Inferior parietal cortex (tissue), 1 donor: ENCODE measurements around the gene CANX.
A peak's percentile ranks its signal among the peaks of the same experiment; 100 is the strongest.
"Not testable (repeated sequence)": the region's sequence is repeated elsewhere in the genome, so short reads cannot be mapped to it uniquely, and the experiment has no call there.

Experiments
- DNase-seq: peaks from one replicate; pipeline ENCODE4 v3.0.0-alpha.2; 2016; ENCODE audit errors: extremely low spot score

The CANX gene

GRCh38 chr5:179697993-179698934, 503 bp upstream of the CANX start:
- DNase-seq: peak; percentile 98

- no peak for DNase-seq
Measured at GRCh38 chr5:179699616-179700237, 960 bp downstream of the CANX start.

DNA sequence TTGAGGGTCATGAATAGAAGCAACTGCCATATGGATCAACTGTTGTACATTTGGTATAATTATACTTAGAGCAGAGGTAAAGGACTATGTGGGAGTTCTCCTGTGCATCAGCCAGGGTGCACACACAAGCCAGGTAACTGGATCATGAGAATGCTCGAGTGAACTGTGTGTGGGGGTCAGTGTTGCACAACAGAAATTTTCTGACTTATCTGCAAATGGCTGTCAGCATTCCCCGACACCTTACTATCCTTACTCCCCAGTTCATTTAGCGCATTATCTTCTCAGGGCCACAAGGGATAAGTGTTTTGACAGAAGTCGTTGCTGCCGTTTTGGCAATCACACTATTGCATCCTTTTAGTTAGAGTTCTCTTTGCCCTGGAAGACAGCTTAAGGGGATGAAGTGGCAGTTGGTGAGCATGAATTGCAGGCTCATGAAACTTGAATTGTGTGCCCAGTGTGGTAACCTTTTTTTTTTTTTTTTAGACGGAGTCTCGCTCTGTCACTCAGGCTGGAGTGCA, 1.7 kb downstream of the CANX start:
- no peak for DNase-seq

- no peak for DNase-seq
Measured at GRCh38 chr5:179716286-179716685, 17.5 kb downstream of the CANX start.

GRCh38 chr5:179720222-179720621, 21.5 kb downstream of the CANX start:
- DNase-seq: no peak

- DNase-seq: no peak
Measured at GRCh38 chr5:179724163-179724562, 25.4 kb downstream of the CANX start.

GRCh38 chr5:179727106-179727505, 28.3 kb downstream of the CANX start:
- DNase-seq: no peak

DNA sequence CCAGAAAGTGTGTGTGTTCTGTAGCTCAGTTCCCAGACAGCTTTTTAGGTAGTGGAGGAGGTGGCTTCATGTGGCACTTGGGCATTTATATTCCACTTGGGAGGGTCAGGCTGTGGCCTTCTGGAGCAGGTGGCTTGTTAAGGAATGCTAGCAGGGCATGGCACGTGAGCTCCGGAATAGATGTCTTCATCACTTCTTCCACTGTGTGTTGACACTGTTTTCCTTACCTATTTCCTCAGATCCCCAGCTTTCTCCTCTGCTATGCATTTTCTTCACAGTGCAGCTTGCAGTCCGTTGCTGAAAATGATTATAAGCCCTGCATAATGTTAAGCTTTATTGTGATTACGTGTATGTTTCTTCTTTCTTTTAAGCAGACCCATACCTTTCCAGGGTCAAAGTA, 30.5 kb downstream of the CANX start:
- no peak for DNase-seq

DNA sequence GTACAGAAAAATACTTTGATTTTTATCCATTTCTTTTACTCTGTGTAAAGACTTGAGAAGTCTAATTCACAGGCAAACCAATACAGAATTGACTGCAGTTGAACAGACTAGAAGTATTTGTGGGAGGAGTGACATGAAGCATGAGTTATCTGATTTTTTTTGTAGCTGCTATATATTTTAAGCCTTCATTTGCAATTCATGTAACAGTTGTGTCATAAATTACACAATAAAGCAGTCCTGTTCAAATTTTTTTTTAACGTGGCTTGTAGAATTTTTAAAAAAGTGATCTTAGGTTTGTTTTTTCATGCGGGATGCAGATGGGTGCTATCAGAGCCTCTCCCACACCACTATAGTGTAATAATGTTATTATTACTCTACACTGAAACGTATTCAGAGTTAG, 31.0 kb downstream of the CANX start:
- DNase-seq: peak; percentile 27

- DNase-seq: no peak
Measured at GRCh38 chr5:179730356-179730755, 31.6 kb downstream of the CANX start.

DNA sequence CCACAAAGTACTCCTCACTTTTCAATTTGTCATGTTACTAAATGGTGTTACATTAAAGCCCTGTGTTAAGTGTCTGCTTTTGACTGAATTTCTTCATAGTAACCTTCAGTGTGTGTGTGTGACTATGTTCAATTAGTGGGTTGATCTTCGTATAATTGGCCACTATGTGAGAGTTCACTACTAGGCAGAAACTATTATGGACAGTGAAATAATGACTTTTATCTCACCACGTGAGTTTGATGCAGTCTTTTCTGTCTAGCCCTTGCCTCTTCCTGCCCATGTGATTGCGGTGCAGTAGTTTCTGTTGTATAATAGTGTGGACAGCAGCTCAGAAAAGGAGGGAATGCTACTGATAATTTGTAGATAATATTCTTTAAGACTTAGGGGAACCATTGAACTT, 32.1 kb downstream of the CANX start:
- no peak for DNase-seq

GRCh38 chr5:179731791-179732411, 33.1 kb downstream of the CANX start:
- no peak for DNase-seq

GRCh38 chr5:179732412-179732917, 33.7 kb downstream of the CANX start, which contains the start of gene MAML1:
Gene MAML1 (plus strand): TSS chr5:179732822. CDS start chr5:179733113, 291 bp downstream.
- DNase-seq: peak; percentile 100

GRCh38 chr5:179732918-179733771, 34.4 kb downstream of the CANX start:
- DNase-seq: peak; percentile 47

GRCh38 chr5:179733772-179734126, 35.0 kb downstream of the CANX start:
- no peak for DNase-seq

- no peak for DNase-seq
Measured at GRCh38 chr5:179734536-179735164, 35.9 kb downstream of the CANX start.

- no peak for DNase-seq
Measured at GRCh38 chr5:179738742-179739141, 40.0 kb downstream of the CANX start.

DNA sequence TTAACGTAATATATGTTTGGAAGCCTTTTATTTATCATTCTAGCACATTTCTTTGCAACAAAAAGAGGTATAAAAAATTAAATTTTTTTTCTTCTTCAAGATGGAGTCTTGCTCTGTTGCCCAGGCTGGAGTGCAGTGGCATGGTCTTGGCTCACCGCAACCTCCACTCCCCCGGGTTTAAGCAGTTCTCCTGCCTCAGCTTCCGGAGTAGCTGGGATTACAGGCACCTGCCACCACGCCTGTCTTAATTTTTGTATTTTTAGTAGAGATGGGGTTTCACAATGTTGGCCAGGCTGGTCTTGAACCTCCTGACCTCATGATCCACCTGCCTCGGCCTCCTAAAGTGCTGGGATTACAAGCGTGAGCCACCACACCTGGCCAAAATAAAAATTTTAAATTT, 45.3 kb downstream of the CANX start:
- not testable (repeated sequence) for DNase-seq

GRCh38 chr5:179746872-179747271, 48.1 kb downstream of the CANX start:
- DNase-seq: no peak

- DNase-seq: no peak
Measured at GRCh38 chr5:179747811-179748210, 49.0 kb downstream of the CANX start.
